ENCODE results near the gene C10orf90.

GRCh38 chr10:126536656-126537055 lies 133.8 kb downstream of the C10orf90 start:
- TF ChIP-seq CTCF (IDR thresholded peaks at IDR 0.05): no peak
- TF ChIP-seq ZFX (IDR thresholded peaks at IDR 0.05; ENCODE audit: borderline replicate concordance): no peak

Data from 22Rv1 (cell line).